HepG2 (cell line): ENCODE data around the gene TAMALIN. TPM values are rescaled to one million over a fixed set of nuclear protein-coding genes. Genes with fewer than 3 reads are reported as not detected.

Source experiments
- ATAC-seq: fragments of 200-7000 bp; cut with Tn5 transposase; 3 replicates; pipeline ENCODE4 v1.9.1; 2020; ENCODE audit warnings: mild to moderate bottlenecking, moderate library complexity
- BruUV-seq: library from RNA; stranded (reverse); fragments of 400-500 nt; replicated peaks from 2 replicates; lab custom pipeline; 2021; lab: Mats Ljungman, UMichigan
- CTCF ChIA-PET: fragments of 300-600 bp; formaldehyde crosslinking; extraction: SDS; loops from one replicate; lab custom pipeline; 2021; ENCODE audit warnings: low total read pairs, inconsistent platforms, low intra/inter-chr PET ratio; lab: Yijun Ruan, JAX
- POLR2A ChIA-PET: fragments of 350-600 bp; sonication (Branson Sonifier 250); formaldehyde crosslinking; loops from one replicate; lab custom pipeline; 2020; ENCODE audit warnings: antibody characterized with exemption, inconsistent platforms; lab: Yijun Ruan, JAX
- DNase-seq: peaks from one replicate; pipeline ENCODE4 v3.0.0-alpha.2; 2015; ENCODE audit warnings: low spot score
- FAIRE-seq: peaks from 3 replicates; lab custom pipeline; 2011; peaks lifted over from hg19 to GRCh38; lab: Jason Lieb, UNC
- H2AFZ ChIP-seq: one replicate; pipeline ENCODE4 v1.6.1; 2011; ENCODE audit warnings: low read length, inconsistent platforms
- H3K27ac ChIP-seq: fragments of 300-600 bp; 3 replicates; pipeline ENCODE4 v1.8.0; 2011; ENCODE audit warnings: mixed run types, mild to moderate bottlenecking, mixed read lengths, low read length, inconsistent platforms; ENCODE audit not compliant: insufficient read depth; ENCODE audit errors: extremely low read length
- H3K27me3 ChIP-seq, 2 experiments: fragments of 200-600 bp in 1 of 2; 2 replicates in 1 of 2; 3 replicates in 1 of 2; pipeline versions ENCODE4 v1.6.0 to v1.8.0; 2011; ENCODE audit warnings: low read length in 2 of 2, mild to moderate bottlenecking in 2 of 2, moderate library complexity in 2 of 2, inconsistent platforms in 1 of 2; ENCODE audit not compliant: insufficient read depth in 2 of 2, control insufficient read depth in 1 of 2
- H3K36me3 ChIP-seq, 2 experiments: fragments of 200-600 bp in 1 of 2; replicated peaks in 1 of 2; 2 replicates in 1 of 2; 3 replicates in 1 of 2; pipeline versions ENCODE4 v1.5.1 to v1.8.0; 2011; ENCODE audit warnings: low read length in 2 of 2, inconsistent platforms in 1 of 2; ENCODE audit not compliant: insufficient read depth in 2 of 2, control insufficient read depth in 1 of 2
- H3K4me1 ChIP-seq: 2 replicates; pipeline ENCODE4 v1.5.1; 2012; ENCODE audit warnings: low read length, inconsistent platforms; ENCODE audit not compliant: insufficient read depth
- H3K4me2 ChIP-seq: 2 replicates; pipeline ENCODE4 v1.6.0; 2011; ENCODE audit warnings: low read depth, low read length, inconsistent platforms
- H3K4me3 ChIP-seq, 3 experiments: fragments of 200-600 bp in 1 of 3; sonication (generic), shearing (Covaris generic) in 1 of 3; replicated peaks in 1 of 3; 2 replicates each; pipeline ENCODE4 v1.5.1; 2011 to 2016; ENCODE audit warnings: low read length in 3 of 3, inconsistent platforms in 2 of 3, low read depth in 2 of 3, mild to moderate bottlenecking in 2 of 3, control low read depth in 1 of 3, mixed read lengths in 1 of 3; ENCODE audit not compliant: insufficient read depth in 1 of 3
- H3K79me2 ChIP-seq: one replicate; pipeline ENCODE4 v1.6.1; 2011; ENCODE audit warnings: low read length, inconsistent platforms; ENCODE audit not compliant: insufficient read depth
- H3K9ac ChIP-seq: 2 replicates; pipeline ENCODE4 v1.6.0; 2011; ENCODE audit warnings: mild to moderate bottlenecking, low read depth, low read length, inconsistent platforms; ENCODE audit not compliant: insufficient read depth
- H3K9me3 ChIP-seq: 2 replicates; pipeline ENCODE4 v1.5.1; 2012; ENCODE audit warnings: mild to moderate bottlenecking, low read length
- H4K20me1 ChIP-seq: 2 replicates; pipeline ENCODE4 v1.6.0; 2011; ENCODE audit warnings: inconsistent platforms, mild to moderate bottlenecking, low read length, moderate library complexity; ENCODE audit not compliant: insufficient read depth
- CEBPB ChIP-seq: IDR thresholded peaks from 2 replicates; pipeline ENCODE4 v1.6.1; 2011; ENCODE audit warnings: low read depth, low read length, improper control_type of control experiment, borderline replicate concordance
- KLF11 ChIP-seq: IDR thresholded peaks from 2 replicates; pipeline ENCODE4 v1.6.1; 2016; ENCODE audit warnings: missing compliant biosample characterization
- RBM22 ChIP-seq: fragments of 200-400 bp; formaldehyde crosslinking; optimal IDR thresholded peaks from 2 replicates; pipeline ENCODE3; 2017; ENCODE audit warnings: mild to moderate bottlenecking, low read length, moderate library complexity
- WGBS: methylation state at CpG from one replicate; pipeline ENCODE4 v1.1.6; 2017; ENCODE audit warnings: low lambda C conversion rate; 5-methylcytosine and 5-hydroxymethylcytosine counted together
- in situ Hi-C: cut with HindIII; loops from 2 replicates; pipeline ENCODE4 v1.10.0; 2017; ENCODE audit warnings: low pct_unique_long_range_greater_than_20kb; ENCODE audit not compliant: extremely low pct_ligation_motif_present
- intact Hi-C: fragments of 100-400 bp; cut with micrococcal nuclease; formaldehyde crosslinking; loops from one replicate; pipeline ENCODE4 v1.10.0; 2022; ENCODE audit not compliant: unreplicated experiment
- polyA plus RNA-seq, 8 experiments: library from polyadenylated mRNA; depleted of rRNA in 3 of 8; stranded (reverse) in 7 of 8; unstranded in 1 of 8; fragments of >200 nt; fragmentation: Illumina TruSeq in 4 of 8; extraction: Trizol in 4 of 8; gene quantifications; 2 replicates each; pipeline versions ENCODE4 v1.2.1 to v1.2.3, GENCODE V29; 2011 to 2016; ENCODE audit warnings: low read depth in 4 of 8, missing spikeins in 1 of 8, mixed read lengths in 1 of 8; ENCODE audit not compliant: insufficient read depth in 1 of 8
- total RNA-seq, 5 experiments: library from RNA; depleted of rRNA; stranded (reverse); fragments of >200 nt; fragmentation: Illumina TruSeq; extraction: Trizol; gene quantifications; 2 replicates each; pipeline ENCODE4 v1.2.3, GENCODE V29; 2016; ENCODE audit warnings: low read depth in 1 of 5
- TF ChIP-seq, protein P1 (sequence below): sonication (generic); formaldehyde crosslinking; IDR thresholded peaks from 2 replicates; pipeline ENCODE4 v1.4.0; 2020; ENCODE audit warnings: mild to moderate bottlenecking, missing genetic modification reagents, borderline replicate concordance

The TAMALIN gene
- total and polyA plus RNA-seq, 2 of the 13 experiments (the other 11 are each of a cell fraction or from before 2014, with no cell fraction given), result 2.9 to 10.9 TPM

DNA sequence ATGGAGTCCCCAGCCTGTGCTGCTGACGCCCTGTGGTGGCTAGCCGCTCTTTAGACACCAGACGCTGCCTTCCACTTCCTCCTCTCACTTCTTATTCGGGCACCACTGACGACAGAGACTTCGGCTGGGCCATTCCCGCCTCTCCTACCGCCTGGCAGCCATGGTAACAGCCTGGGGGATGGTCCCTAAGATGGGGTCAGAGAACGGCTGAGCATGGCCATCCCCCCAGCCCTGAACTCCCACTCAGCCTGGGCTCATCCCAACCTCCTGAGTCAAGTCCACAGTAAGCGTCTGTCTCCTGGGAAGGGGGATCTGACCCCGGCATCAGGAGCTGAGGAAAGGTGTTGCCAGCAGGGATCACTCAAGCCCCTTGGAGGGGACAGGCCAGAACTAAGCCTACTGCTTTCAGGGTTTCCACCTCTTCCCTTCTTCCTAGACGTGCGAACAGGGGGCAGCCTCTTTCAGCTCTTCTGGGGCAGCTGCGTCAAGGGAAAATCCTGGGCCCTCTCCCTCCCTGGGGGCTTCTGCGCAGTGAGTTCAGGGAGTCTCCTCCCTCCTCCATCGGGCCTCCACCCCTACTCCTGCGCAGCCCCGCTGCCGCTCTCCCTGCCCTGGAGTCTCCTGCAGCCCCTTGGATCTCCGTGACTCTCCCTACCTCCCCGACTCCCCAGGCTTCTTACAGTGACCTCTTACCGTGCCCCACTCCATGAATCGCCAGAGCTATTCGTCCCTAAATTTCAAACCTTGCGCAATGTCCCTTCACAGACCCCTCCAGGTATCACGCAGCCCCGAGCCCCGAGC lies 643 bp upstream of the TAMALIN start:
- 69% methylated on average over 24 of the region's 28 CpGs for WGBS

More for the DNA sequence above, 643 bp upstream of the TAMALIN start:
- H3K27me3 ChIP-seq, result 0 out of 5 replicates have a peak, but pooled peaks cover 0 to 1% of the 10 kb centered on the region in 2 experiments
- in situ Hi-C loops, result no loop called here
- H3K9ac ChIP-seq, result no peak overlapping the region
- no peaks in the 10 kb centered on the region for H3K36me3 ChIP-seq
- POLR2A ChIA-PET, result interaction anchor here (0.9 kb wide), 1 partner anchor 17 kb away, joined by 3 read pairs; no protein-coding TSS in a partner anchor
- H3K79me2 ChIP-seq, result no peaks in the 10 kb centered on the region
- no peak overlapping the region for H2AFZ ChIP-seq
- no TSS peak for BruUV-seq
- H3K4me1 ChIP-seq, result peaks cover 33% of the 10 kb centered on the region
- no peak for FAIRE-seq
- peak overlapping the region; percentile 30; the same call in 1 of the 2 replicates for H3K4me2 ChIP-seq
- ATAC-seq, result no peak
- no peaks in the 10 kb centered on the region for H4K20me1 ChIP-seq
- CTCF ChIA-PET, result interaction anchor here (1.1 kb wide), 1 partner anchor 15 kb away, joined by 3 read pairs; no protein-coding TSS in a partner anchor
- H3K4me3 ChIP-seq, result peak overlapping the region in 2 of 3 experiments; percentile 43 to 50; a peak in 2 of 6 replicates
- intact Hi-C loops, result no loop called here
- TF ChIP-seq RBM22, result no peak
- peak; percentile 50; the same call in 1 of the 2 replicates for TF ChIP-seq CEBPB
- TF ChIP-seq KLF11, result no peak
- TF ChIP-seq, protein P1, sequence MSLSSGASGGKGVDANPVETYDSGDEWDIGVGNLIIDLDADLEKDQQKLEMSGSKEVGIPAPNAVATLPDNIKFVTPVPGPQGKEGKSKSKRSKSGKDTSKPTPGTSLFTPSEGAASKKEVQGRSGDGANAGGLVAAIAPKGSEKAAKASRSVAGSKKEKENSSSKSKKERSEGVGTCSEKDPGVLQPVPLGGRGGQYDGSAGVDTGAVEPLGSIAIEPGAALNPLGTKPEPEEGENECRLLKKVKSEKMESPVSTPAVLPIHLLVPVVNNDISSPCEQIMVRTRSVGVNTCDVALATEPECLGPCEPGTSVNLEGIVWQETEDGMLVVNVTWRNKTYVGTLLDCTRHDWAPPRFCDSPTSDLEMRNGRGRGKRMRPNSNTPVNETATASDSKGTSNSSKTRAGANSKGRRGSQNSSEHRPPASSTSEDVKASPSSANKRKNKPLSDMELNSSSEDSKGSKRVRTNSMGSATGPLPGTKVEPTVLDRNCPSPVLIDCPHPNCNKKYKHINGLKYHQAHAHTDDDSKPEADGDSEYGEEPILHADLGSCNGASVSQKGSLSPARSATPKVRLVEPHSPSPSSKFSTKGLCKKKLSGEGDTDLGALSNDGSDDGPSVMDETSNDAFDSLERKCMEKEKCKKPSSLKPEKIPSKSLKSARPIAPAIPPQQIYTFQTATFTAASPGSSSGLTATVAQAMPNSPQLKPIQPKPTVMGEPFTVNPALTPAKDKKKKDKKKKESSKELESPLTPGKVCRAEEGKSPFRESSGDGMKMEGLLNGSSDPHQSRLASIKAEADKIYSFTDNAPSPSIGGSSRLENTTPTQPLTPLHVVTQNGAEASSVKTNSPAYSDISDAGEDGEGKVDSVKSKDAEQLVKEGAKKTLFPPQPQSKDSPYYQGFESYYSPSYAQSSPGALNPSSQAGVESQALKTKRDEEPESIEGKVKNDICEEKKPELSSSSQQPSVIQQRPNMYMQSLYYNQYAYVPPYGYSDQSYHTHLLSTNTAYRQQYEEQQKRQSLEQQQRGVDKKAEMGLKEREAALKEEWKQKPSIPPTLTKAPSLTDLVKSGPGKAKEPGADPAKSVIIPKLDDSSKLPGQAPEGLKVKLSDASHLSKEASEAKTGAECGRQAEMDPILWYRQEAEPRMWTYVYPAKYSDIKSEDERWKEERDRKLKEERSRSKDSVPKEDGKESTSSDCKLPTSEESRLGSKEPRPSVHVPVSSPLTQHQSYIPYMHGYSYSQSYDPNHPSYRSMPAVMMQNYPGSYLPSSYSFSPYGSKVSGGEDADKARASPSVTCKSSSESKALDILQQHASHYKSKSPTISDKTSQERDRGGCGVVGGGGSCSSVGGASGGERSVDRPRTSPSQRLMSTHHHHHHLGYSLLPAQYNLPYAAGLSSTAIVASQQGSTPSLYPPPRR (CRISPR knock-in tag), result no peak
- H3K9me3 ChIP-seq, result no peaks in the 10 kb centered on the region
- DNase-seq, result no peak
- H3K27ac ChIP-seq, result no peak overlapping the region
